ENCODE measurements around the gene FGFR3.
"Not testable (repeated sequence)": the region's sequence is repeated elsewhere in the genome, so short reads cannot be mapped to it uniquely, and the experiment has no call there.

FGFR3 gene

GRCh38 chr4:1826531-1827350 lies 33.6 kb downstream of the FGFR3 start:
- Histone ChIP-seq H3K27me3 (ENCODE audit: insufficient read depth, low read length) (no peaks in the 10 kb centered on the region), H3K4me1 (ENCODE audit: control insufficient read depth, insufficient read depth, low read length, unreplicated experiment) (no peaks in the 10 kb centered on the region), H2AFZ (ENCODE audit: low read length, unreplicated experiment) (no peak overlapping the region), H3K36me3 (ENCODE audit: insufficient read depth, low read length) (no peaks in the 10 kb centered on the region; the same call in 1 of the 2 replicates), H3K27ac (ENCODE audit: low read depth, low read length) (no peak overlapping the region), H3K4me3 (ENCODE audit: low read depth, low read length) (no peak overlapping the region), H3K79me2 (ENCODE audit: control insufficient read depth, insufficient read depth, low read length, unreplicated experiment) (no peaks in the 10 kb centered on the region)

GRCh38 chr4:1830234-1830633 lies 37.1 kb downstream of the FGFR3 start:
- H3K79me2 ChIP-seq (ENCODE audit: control insufficient read depth, insufficient read depth, low read length, unreplicated experiment), result no peaks in the 10 kb centered on the region
- no peak overlapping the region for H2AFZ ChIP-seq (ENCODE audit: low read length, unreplicated experiment)
- H3K4me1 ChIP-seq (ENCODE audit: control insufficient read depth, insufficient read depth, low read length, unreplicated experiment), result no peaks in the 10 kb centered on the region
- H3K27ac ChIP-seq (ENCODE audit: low read depth, low read length), result no peak overlapping the region
- no peaks in the 10 kb centered on the region for H3K27me3 ChIP-seq (ENCODE audit: insufficient read depth, low read length)
- no peak overlapping the region for H3K4me3 ChIP-seq (ENCODE audit: low read depth, low read length)
- peaks cover under 1% of the 10 kb centered on the region; the same call in 1 of the 2 replicates for H3K36me3 ChIP-seq (ENCODE audit: insufficient read depth, low read length)

- Histone ChIP-seq H3K36me3 (ENCODE audit: insufficient read depth, low read length) (peaks cover 5% of the 10 kb centered on the region; the same call in 1 of the 2 replicates), H3K27ac (ENCODE audit: low read depth, low read length) (no peak overlapping the region), H3K79me2 (ENCODE audit: control insufficient read depth, insufficient read depth, low read length, unreplicated experiment) (no peaks in the 10 kb centered on the region), H2AFZ (ENCODE audit: low read length, unreplicated experiment) (no peak overlapping the region), H3K27me3 (ENCODE audit: insufficient read depth, low read length) (no peaks in the 10 kb centered on the region), H3K4me3 (ENCODE audit: low read depth, low read length) (no peak overlapping the region), H3K4me1 (ENCODE audit: control insufficient read depth, insufficient read depth, low read length, unreplicated experiment) (no peaks in the 10 kb centered on the region)
Observed at GRCh38 chr4:1830642-1831228, 37.6 kb downstream of the FGFR3 start.

- no peak overlapping the region for H3K4me3 ChIP-seq (ENCODE audit: low read depth, low read length)
- H3K36me3 ChIP-seq (ENCODE audit: insufficient read depth, low read length), result peaks cover 8% of the 10 kb centered on the region; the same call in 1 of the 2 replicates
- H3K27me3 ChIP-seq (ENCODE audit: insufficient read depth, low read length), result no peaks in the 10 kb centered on the region
- H3K27ac ChIP-seq (ENCODE audit: low read depth, low read length), result no peak overlapping the region
- H3K79me2 ChIP-seq (ENCODE audit: control insufficient read depth, insufficient read depth, low read length, unreplicated experiment), result no peaks in the 10 kb centered on the region
- no peaks in the 10 kb centered on the region for H3K4me1 ChIP-seq (ENCODE audit: control insufficient read depth, insufficient read depth, low read length, unreplicated experiment)
- H2AFZ ChIP-seq (ENCODE audit: low read length, unreplicated experiment), result no peak overlapping the region
Observed at GRCh38 chr4:1831331-1831730, 38.2 kb downstream of the FGFR3 start.

- peaks cover 13% of the 10 kb centered on the region; the same call in 1 of the 2 replicates for H3K36me3 ChIP-seq (ENCODE audit: insufficient read depth, low read length)
- no peaks in the 10 kb centered on the region for H3K27me3 ChIP-seq (ENCODE audit: insufficient read depth, low read length)
- H3K4me1 ChIP-seq (ENCODE audit: control insufficient read depth, insufficient read depth, low read length, unreplicated experiment), result no peaks in the 10 kb centered on the region
- H3K79me2 ChIP-seq (ENCODE audit: control insufficient read depth, insufficient read depth, low read length, unreplicated experiment), result no peaks in the 10 kb centered on the region
- H3K4me3 ChIP-seq (ENCODE audit: low read depth, low read length), result no peak overlapping the region
- no peak overlapping the region for H3K27ac ChIP-seq (ENCODE audit: low read depth, low read length)
- no peak overlapping the region for H2AFZ ChIP-seq (ENCODE audit: low read length, unreplicated experiment)
Observed at GRCh38 chr4:1832690-1833089, 39.6 kb downstream of the FGFR3 start.

- no peaks in the 10 kb centered on the region for H3K27me3 ChIP-seq (ENCODE audit: insufficient read depth, low read length)
- H3K4me3 ChIP-seq (ENCODE audit: low read depth, low read length), result no peak overlapping the region
- no peaks in the 10 kb centered on the region for H3K4me1 ChIP-seq (ENCODE audit: control insufficient read depth, insufficient read depth, low read length, unreplicated experiment)
- H2AFZ ChIP-seq (ENCODE audit: low read length, unreplicated experiment), result no peak overlapping the region
- no peaks in the 10 kb centered on the region for H3K79me2 ChIP-seq (ENCODE audit: control insufficient read depth, insufficient read depth, low read length, unreplicated experiment)
- H3K36me3 ChIP-seq (ENCODE audit: insufficient read depth, low read length), result peaks cover 14% of the 10 kb centered on the region; the same call in 1 of the 2 replicates
- no peak overlapping the region for H3K27ac ChIP-seq (ENCODE audit: low read depth, low read length)
Observed at GRCh38 chr4:1833307-1834046, 40.4 kb downstream of the FGFR3 start.

GRCh38 chr4:1834047-1834775 lies 41.1 kb downstream of the FGFR3 start:
- Histone ChIP-seq H3K79me2 (ENCODE audit: control insufficient read depth, insufficient read depth, low read length, unreplicated experiment) (peaks cover 2% of the 10 kb centered on the region), H3K27me3 (ENCODE audit: insufficient read depth, low read length) (no peaks in the 10 kb centered on the region), H2AFZ (ENCODE audit: low read length, unreplicated experiment) (no peak overlapping the region), H3K4me1 (ENCODE audit: control insufficient read depth, insufficient read depth, low read length, unreplicated experiment) (no peaks in the 10 kb centered on the region), H3K27ac (ENCODE audit: low read depth, low read length) (no peak overlapping the region), H3K4me3 (ENCODE audit: low read depth, low read length) (no peak overlapping the region), H3K36me3 (ENCODE audit: insufficient read depth, low read length) (peaks cover 15% of the 10 kb centered on the region; the same call in 1 of the 2 replicates)

GRCh38 chr4:1835836-1836235 lies 42.7 kb downstream of the FGFR3 start:
- H3K79me2 ChIP-seq (ENCODE audit: control insufficient read depth, insufficient read depth, low read length, unreplicated experiment); H3K4me1 ChIP-seq (ENCODE audit: control insufficient read depth, insufficient read depth, low read length, unreplicated experiment); H2AFZ ChIP-seq (ENCODE audit: low read length, unreplicated experiment); H3K27me3 ChIP-seq (ENCODE audit: insufficient read depth, low read length); H3K27ac ChIP-seq (ENCODE audit: low read depth, low read length); H3K4me3 ChIP-seq (ENCODE audit: low read depth, low read length): not testable (repeated sequence)
- H3K36me3 ChIP-seq (ENCODE audit: insufficient read depth, low read length), result peaks cover 18% of the 10 kb centered on the region; the same call in 1 of the 2 replicates

- H3K36me3 ChIP-seq (ENCODE audit: insufficient read depth, low read length), result peaks cover 22% of the 10 kb centered on the region; the same call in 1 of the 2 replicates
- no peaks in the 10 kb centered on the region for H3K27me3 ChIP-seq (ENCODE audit: insufficient read depth, low read length)
- peaks cover 9% of the 10 kb centered on the region for H3K79me2 ChIP-seq (ENCODE audit: control insufficient read depth, insufficient read depth, low read length, unreplicated experiment)
- H3K27ac ChIP-seq (ENCODE audit: low read depth, low read length), result no peak overlapping the region
- no peak overlapping the region for H2AFZ ChIP-seq (ENCODE audit: low read length, unreplicated experiment)
- H3K4me1 ChIP-seq (ENCODE audit: control insufficient read depth, insufficient read depth, low read length, unreplicated experiment), result no peaks in the 10 kb centered on the region
- H3K4me3 ChIP-seq (ENCODE audit: low read depth, low read length), result no peak overlapping the region
Observed at GRCh38 chr4:1836650-1837049, 43.6 kb downstream of the FGFR3 start.

- H3K4me3 ChIP-seq (ENCODE audit: low read depth, low read length), result no peak overlapping the region
- peaks cover 22% of the 10 kb centered on the region; the same call in 1 of the 2 replicates for H3K36me3 ChIP-seq (ENCODE audit: insufficient read depth, low read length)
- H3K27me3 ChIP-seq (ENCODE audit: insufficient read depth, low read length), result no peaks in the 10 kb centered on the region
- no peaks in the 10 kb centered on the region for H3K4me1 ChIP-seq (ENCODE audit: control insufficient read depth, insufficient read depth, low read length, unreplicated experiment)
- H2AFZ ChIP-seq (ENCODE audit: low read length, unreplicated experiment), result no peak overlapping the region
- peaks cover 13% of the 10 kb centered on the region for H3K79me2 ChIP-seq (ENCODE audit: control insufficient read depth, insufficient read depth, low read length, unreplicated experiment)
- H3K27ac ChIP-seq (ENCODE audit: low read depth, low read length), result no peak overlapping the region
Observed at GRCh38 chr4:1837069-1837468, 44.0 kb downstream of the FGFR3 start.
